Left kidney (tissue), 2 donors: Measurements from ENCODE around the gene CREBL2. TPM values are rescaled to one million over a fixed set of nuclear protein-coding genes. Genes with fewer than 3 reads are reported as not detected.

ENCODE experiments used
- DNase-seq: peaks from one replicate; pipeline ENCODE4 v3.0.0-alpha.2; 2013
- polyA plus RNA-seq: library from polyadenylated mRNA; unstranded; fragments of 120-200 nt; gene quantifications from one replicate; pipeline ENCODE4 v1.2.1, GENCODE V29; 2013; ENCODE audit not compliant: insufficient read length

CREBL2 gene
- polyA plus RNA-seq, 1 donor, result 35.3 TPM

DNA sequence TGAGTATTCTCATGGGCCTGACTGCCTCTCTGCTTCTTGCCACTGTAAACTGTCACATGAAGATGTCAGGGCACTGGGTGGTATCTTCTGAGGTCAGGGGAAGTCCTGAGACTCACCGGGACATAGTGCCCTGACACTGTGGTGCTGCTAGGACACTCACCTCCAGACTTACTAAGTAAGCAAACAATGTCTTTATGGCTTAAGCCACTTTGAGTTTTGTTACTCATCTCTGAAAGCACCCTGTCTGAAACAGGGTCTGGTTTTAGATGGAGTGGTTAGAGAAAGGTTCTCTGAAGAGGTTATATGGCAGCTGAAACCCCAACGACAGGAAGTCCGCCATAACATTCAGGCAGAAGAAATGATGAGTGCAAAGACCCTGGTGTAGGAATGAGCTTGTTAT lies 61.6 kb downstream of the CREBL2 start:
- DNase-seq, result no peak

DNA sequence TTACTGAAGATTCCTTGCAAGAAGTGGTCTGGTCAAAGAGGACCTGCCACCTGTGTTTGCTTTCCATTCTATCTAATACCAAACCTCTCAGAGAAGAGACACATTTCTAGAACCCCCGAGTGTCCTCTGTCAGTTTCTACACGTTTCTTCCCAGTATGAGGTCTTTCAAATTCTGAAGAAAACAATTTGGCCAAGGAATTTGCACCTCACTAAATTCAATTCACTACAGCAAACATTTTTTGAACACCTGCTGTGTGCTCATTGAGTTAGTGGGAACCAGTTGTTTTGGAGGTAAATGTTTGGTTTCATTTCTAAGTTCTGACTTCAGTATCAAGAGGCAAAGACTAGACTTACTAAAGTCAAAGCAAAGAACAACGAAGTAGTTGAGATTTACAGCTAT lies 64.9 kb downstream of the CREBL2 start:
- DNase-seq, result no peak

GRCh38 chr12:12681061-12681765 lies 69.5 kb downstream of the CREBL2 start:
- DNase-seq, result no peak

- DNase-seq, result no peak
Measured at GRCh38 chr12:12682284-12682683, 70.6 kb downstream of the CREBL2 start.

DNA sequence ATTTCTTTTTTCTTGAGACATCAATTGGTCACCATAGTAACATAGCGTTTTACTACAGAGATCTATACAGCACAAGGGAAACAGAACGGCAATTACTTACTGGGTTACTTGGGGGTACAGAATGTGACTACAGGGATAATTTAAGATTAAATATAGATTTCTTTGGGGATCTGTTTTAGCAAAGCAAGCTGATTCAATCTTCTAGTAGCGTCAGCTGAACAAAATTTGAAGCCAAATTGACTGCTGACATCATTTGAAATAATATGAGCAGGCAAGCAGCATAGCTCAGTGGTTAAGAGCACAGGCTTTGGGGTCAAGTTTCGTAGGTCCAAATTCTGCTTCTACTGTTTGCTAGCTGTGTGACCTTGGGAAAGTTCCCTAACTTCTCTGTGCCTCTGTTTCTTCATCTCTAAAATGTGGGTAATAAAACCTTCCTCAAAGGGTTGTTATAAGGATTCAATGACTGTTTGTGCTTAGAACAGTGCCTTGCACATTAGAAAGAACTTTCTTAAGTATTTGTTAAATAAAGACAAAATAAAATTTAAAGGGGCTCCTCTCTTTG lies 71.5 kb downstream of the CREBL2 start:
- no peak for DNase-seq

- no peak for DNase-seq
Measured at GRCh38 chr12:12683725-12684124, 72.0 kb downstream of the CREBL2 start.

DNA sequence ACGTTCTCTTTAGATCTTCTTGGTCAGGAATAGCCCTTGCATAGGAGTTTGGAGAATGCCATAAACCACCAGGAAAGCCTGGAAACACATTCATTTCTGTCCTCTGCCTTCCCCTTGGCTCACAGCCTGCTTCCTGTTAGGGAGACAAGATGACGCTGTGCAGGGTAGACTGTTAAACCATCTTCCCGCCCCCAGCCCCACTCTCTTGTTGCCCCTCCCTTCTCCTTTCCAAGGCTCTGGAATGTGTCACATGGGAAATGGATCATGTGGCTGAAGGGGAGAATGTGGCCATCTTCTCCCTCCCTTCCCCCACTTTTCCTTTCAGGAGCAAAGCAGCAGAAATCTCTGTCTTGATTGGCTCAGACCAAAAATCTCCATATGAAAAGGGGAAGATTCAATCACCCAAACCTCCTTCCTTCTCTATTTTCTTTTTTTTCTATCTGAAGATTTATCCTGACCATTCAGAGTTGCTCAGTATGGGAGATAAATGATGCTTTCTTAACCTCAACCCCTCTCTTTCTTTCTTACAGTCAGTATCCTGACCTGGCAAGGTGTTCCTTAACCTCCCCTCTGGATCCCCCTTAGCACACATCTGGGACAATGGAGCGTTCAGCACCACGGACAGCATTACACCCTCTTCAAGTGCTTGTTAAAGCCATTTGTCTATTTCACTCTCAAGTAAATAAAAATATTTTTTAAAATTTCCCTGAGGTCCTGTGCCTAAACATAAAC lies 72.9 kb downstream of the CREBL2 start:
- DNase-seq, result peak; percentile 73

DNA sequence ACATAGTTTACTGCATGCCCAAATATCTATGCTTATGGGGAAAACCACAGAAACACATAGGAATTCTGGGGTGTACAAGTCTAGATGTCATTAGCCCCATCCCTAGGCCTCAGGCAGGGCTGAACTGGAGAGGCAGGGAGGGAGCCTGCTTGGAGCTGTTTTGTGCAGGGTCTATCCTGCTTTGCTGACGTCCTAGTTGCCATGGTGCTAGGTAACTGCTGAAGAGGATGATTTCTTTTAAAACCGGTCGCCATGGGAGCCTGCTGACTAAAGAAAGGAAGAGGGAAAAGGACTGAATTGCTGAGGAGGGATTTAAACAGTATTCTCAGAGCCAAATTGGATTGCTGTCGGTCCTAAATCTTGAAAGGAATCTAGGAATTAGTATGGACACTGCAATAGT lies 73.6 kb downstream of the CREBL2 start:
- no peak for DNase-seq

DNA sequence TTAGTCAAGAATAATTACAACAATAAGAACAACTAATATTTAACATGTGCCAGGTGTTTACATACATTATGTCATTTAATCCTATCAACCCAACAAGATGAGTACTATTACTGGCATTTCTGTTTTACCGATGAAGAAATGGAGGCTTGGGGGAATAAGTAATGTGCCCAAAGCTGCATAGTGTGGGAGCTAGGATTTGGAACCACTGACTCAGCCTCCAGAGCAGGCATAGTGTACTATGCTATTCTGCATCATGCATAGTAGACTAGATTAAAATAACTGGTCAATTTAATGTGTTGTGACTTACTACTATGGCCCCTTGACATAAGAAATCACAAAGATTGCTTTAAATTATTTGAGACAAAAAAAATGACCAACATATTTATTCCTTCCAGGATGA lies 74.8 kb downstream of the CREBL2 start:
- no peak for DNase-seq

DNA sequence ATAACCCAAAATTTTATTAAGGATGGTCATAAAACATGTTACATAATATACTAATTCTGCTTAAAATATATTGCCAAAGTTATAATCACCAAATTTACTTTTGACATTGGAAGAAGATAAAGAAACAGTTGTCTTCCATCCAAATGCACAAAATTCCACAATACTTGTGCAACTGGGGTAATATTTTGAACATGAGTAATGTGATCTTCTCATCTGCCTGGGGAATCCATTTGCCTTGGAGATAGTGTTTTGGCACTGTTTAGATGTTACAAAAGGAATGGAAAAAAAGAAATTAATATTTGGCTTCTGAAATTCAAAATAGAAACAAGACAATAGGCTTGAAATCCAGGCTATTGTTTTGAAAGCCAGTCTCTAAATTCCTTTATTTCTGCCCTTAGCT lies 75.2 kb downstream of the CREBL2 start:
- no peak for DNase-seq

DNA sequence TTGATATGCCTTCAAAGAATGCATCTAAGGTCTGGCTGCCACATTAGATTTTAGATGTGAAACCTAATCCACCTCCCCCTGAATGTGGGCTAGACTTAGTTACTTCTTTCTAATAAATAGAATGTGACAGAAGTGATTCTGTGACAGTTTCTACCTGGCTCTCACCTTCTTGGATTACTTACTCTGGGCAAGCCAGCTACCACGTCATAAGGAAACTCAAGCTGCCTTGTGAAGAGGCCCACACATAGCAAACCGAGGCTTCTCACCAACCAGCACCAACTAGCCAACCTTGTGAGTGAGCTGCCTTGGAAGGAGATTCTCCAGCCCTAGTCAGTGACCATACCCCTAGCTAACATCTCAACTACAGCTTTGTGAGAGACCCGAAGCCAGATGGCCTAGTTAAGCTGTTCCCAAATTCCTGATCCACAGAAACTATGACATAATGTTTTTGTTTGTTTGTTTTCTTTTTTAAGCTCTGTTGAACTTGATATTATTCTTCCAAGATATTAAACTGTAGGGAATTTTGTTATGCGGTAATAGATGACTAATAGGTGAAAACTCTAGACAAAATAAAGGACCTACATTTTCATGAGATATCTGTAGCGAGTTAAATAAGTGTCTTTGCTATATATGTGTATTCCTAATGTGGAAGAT lies 78.1 kb downstream of the CREBL2 start:
- DNase-seq, result peak; percentile 28

- DNase-seq, result no peak
Measured at GRCh38 chr12:12691549-12691948, 79.9 kb downstream of the CREBL2 start.

DNA sequence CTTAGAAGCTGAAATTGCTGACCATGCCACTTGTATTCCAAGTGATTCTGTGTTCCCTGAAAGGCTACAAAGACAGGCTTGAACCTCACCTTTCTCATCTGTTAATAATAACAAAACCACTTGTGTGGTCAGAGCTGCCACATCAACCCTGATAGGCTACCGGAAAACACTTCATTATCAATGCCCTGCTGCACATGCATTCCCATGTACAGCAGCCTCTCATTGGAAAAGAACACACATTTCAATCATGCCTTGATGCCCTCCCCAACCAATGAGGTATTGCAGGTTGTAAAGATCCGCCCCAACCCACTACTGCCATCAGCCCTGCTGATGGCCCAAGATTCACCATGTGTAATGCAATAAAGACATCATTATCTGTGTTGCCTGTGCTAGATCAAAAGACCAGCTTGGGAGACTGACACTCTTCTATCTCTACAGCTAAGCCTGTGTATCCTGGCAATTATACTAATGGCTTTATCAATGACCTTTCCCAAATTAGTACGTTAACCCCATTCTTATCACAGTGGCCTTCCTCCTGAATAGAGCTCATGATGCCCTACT lies 81.5 kb downstream of the CREBL2 start:
- DNase-seq, result no peak

Other genes with a start within 250 kb of the CREBL2 start
- 26.9 TPM for gene DUSP16, start 49.0 kb upstream of the CREBL2 start, polyA plus RNA-seq
- gene GPR19, start 84.3 kb downstream of the CREBL2 start, polyA plus RNA-seq, result 1.5 TPM
- gene CDKN1B, start 105.5 kb downstream of the CREBL2 start, polyA plus RNA-seq, result 61.6 TPM
- 12.1 TPM for gene APOLD1, start 173.8 kb downstream of the CREBL2 start, polyA plus RNA-seq
- 86.5 TPM for gene DDX47, start 201.5 kb downstream of the CREBL2 start, polyA plus RNA-seq